ENCODE measurements around the gene MIR17HG. TPM values are rescaled to one million over a fixed set of nuclear protein-coding genes. Genes with fewer than 3 reads are reported as not detected.

Gene MIR17HG
- total and polyA plus RNA-seq, 2 donors from 2014 or later: 1.2 to 5.7 TPM

DNA sequence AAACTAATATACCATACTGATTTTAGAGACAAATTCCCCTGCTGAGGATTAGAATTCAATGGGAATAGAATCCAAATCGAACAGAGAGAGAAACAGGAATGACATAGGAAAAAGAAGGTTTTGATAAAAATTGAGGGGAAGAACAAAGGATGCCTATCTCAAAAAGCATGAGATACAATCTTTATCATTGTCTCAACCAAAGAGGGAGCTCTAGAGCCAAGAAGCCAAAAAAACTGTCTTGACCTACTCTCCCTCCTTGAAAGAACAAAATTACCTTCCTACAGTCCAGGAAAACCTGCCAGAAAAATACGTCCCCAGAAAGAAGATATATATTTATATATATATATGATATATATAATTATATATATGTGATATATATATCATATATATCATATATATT lies 39.2 kb upstream of the MIR17HG start:
- DNase-seq (no peak), FAIRE-seq (no peak)
- Histone ChIP-seq H3K27me3 (ENCODE audit: control insufficient read depth, insufficient read depth, low read length) (no peaks in the 10 kb centered on the region), H3K9me3 (ENCODE audit: control insufficient read depth in 2 of 3, insufficient read depth in 1 of 3, low read length in 3 of 3) (no peaks in the 10 kb centered on the region), H3K4me3 (ENCODE audit: low read length in 3 of 3) (no peak overlapping the region), H3K9ac (ENCODE audit: low read length in 3 of 3) (no peak overlapping the region), H3K4me1 (ENCODE audit: control insufficient read depth in 2 of 3, insufficient read depth in 2 of 3, low read depth in 1 of 3, low read length in 3 of 3) (no peaks in the 10 kb centered on the region), H3K27ac (ENCODE audit: low read depth in 2 of 2, low read length in 2 of 2) (no peak overlapping the region), H3K36me3 (ENCODE audit: control insufficient read depth in 2 of 3, insufficient read depth in 3 of 3, low read length in 3 of 3) (no peaks in the 10 kb centered on the region)
- intact Hi-C loops (cut with DNase I): no loop called here
- TF ChIP-seq, protein P1, sequence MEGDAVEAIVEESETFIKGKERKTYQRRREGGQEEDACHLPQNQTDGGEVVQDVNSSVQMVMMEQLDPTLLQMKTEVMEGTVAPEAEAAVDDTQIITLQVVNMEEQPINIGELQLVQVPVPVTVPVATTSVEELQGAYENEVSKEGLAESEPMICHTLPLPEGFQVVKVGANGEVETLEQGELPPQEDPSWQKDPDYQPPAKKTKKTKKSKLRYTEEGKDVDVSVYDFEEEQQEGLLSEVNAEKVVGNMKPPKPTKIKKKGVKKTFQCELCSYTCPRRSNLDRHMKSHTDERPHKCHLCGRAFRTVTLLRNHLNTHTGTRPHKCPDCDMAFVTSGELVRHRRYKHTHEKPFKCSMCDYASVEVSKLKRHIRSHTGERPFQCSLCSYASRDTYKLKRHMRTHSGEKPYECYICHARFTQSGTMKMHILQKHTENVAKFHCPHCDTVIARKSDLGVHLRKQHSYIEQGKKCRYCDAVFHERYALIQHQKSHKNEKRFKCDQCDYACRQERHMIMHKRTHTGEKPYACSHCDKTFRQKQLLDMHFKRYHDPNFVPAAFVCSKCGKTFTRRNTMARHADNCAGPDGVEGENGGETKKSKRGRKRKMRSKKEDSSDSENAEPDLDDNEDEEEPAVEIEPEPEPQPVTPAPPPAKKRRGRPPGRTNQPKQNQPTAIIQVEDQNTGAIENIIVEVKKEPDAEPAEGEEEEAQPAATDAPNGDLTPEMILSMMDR (IDR thresholded peaks at IDR 0.05; ENCODE audit: borderline replicate concordance, extremely low read depth, insufficient read depth): no peak

DNA sequence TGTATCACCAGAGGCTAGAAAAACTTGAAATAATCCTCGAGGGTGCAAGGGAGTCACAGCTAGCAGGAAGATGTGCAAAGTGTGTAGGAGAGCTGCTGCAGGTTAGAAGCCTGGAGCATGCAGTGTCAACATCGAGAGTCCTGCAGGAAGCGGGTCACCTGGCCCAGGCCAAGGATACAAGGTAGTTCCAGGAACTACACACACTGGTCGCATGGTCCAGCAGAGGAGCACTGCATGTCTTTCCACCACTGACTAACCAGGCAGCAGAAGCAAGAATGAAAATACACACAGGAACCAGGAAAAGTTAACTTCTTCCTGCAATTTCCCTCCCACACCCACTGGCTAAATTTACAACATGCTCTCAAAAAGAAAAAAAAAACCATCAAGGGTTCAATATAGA lies 36.0 kb upstream of the MIR17HG start:
- FAIRE-seq: no peak
- intact Hi-C loops (cut with DNase I): no loop called here
- no peaks in the 10 kb centered on the region for H3K27me3 ChIP-seq (ENCODE audit: control insufficient read depth, insufficient read depth, low read length)

DNA sequence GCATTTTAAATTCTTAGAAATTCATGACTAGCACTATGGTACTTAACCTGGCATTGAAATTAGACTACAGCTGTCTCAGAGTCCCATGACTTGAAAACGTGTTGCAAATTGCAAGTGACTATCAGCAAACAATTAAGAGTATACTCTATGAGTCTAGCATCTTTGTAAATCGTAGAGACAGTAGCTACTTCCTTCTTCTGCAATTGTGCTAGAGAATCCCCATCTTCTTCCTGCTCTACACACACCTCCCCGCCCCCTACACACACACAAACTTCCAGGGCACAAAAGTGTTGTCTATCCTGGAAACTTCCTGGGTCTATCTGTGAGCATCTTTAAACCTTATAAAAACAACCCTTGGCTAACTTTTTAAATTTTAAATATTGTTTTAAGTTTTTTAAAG lies 35.2 kb upstream of the MIR17HG start:
- no peak overlapping the region for H3K4me3 ChIP-seq (ENCODE audit: low read length in 3 of 3)
- H3K9me3 ChIP-seq (ENCODE audit: control insufficient read depth in 2 of 3, insufficient read depth in 1 of 3, low read length in 3 of 3): no peaks in the 10 kb centered on the region
- intact Hi-C loops (cut with DNase I): no loop called here
- no peaks in the 10 kb centered on the region for H3K36me3 ChIP-seq (ENCODE audit: control insufficient read depth in 2 of 3, insufficient read depth in 3 of 3, low read length in 3 of 3)
- no peaks in the 10 kb centered on the region for H3K27me3 ChIP-seq (ENCODE audit: control insufficient read depth, insufficient read depth, low read length)
- TF ChIP-seq, protein P1 (IDR thresholded peaks at IDR 0.05; ENCODE audit: borderline replicate concordance, extremely low read depth, insufficient read depth): no peak
- FAIRE-seq: no peak
- no peak overlapping the region for H3K9ac ChIP-seq (ENCODE audit: low read length in 3 of 3)
- DNase-seq: no peak
- H3K4me1 ChIP-seq (ENCODE audit: control insufficient read depth in 2 of 3, insufficient read depth in 2 of 3, low read depth in 1 of 3, low read length in 3 of 3): no peaks in the 10 kb centered on the region
- H3K27ac ChIP-seq (ENCODE audit: low read depth in 2 of 2, low read length in 2 of 2): no peak overlapping the region

More for the DNA sequence above, 36.0 kb upstream of the MIR17HG start:
- no peak overlapping the region for H3K4me3 ChIP-seq (ENCODE audit: low read length in 3 of 3)
- TF ChIP-seq, protein P1 (IDR thresholded peaks at IDR 0.05; ENCODE audit: borderline replicate concordance, extremely low read depth, insufficient read depth): no peak
- peak in 1 of 5 donors; percentile 66 for DNase-seq
- H3K9ac ChIP-seq (ENCODE audit: low read length in 3 of 3): no peak overlapping the region
- no peaks in the 10 kb centered on the region for H3K4me1 ChIP-seq (ENCODE audit: control insufficient read depth in 2 of 3, insufficient read depth in 2 of 3, low read depth in 1 of 3, low read length in 3 of 3)
- H3K36me3 ChIP-seq (ENCODE audit: control insufficient read depth in 2 of 3, insufficient read depth in 3 of 3, low read length in 3 of 3): no peaks in the 10 kb centered on the region
- H3K27ac ChIP-seq (ENCODE audit: low read depth in 2 of 2, low read length in 2 of 2): no peak overlapping the region
- no peaks in the 10 kb centered on the region for H3K9me3 ChIP-seq (ENCODE audit: control insufficient read depth in 2 of 3, insufficient read depth in 1 of 3, low read length in 3 of 3)

DNA sequence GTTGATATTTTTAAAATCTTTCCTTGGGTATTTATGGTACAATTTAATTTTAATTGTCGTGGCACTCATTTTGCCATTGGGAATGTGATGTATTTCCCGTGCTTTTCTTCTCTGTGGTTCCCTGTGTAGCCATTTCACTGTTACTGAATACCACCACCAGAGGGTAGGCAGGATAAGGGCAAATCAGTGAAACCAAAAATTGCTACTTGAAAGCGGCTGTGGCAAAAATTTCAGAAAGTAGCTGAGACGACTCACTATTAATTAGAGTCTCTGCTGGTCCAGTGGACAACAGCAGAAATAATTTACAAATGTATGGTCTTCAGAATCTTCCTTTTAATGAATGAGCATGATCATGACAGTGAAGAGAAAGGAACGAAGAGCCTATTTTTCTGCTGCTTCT lies 34.4 kb upstream of the MIR17HG start:
- Histone ChIP-seq H3K9me3 (ENCODE audit: control insufficient read depth in 2 of 3, insufficient read depth in 1 of 3, low read length in 3 of 3) (no peaks in the 10 kb centered on the region), H3K4me3 (ENCODE audit: low read length in 3 of 3) (no peak overlapping the region), H3K36me3 (ENCODE audit: control insufficient read depth in 2 of 3, insufficient read depth in 3 of 3, low read length in 3 of 3) (no peaks in the 10 kb centered on the region), H3K9ac (ENCODE audit: low read length in 3 of 3) (no peak overlapping the region), H3K4me1 (ENCODE audit: control insufficient read depth in 2 of 3, insufficient read depth in 2 of 3, low read depth in 1 of 3, low read length in 3 of 3) (no peaks in the 10 kb centered on the region), H3K27ac (ENCODE audit: low read depth in 2 of 2, low read length in 2 of 2) (no peak overlapping the region), H3K27me3 (ENCODE audit: control insufficient read depth, insufficient read depth, low read length) (no peaks in the 10 kb centered on the region)
- FAIRE-seq: no peak
- TF ChIP-seq, protein P1 (IDR thresholded peaks at IDR 0.05; ENCODE audit: borderline replicate concordance, extremely low read depth, insufficient read depth): peak; percentile 18
- DNase-seq: peak in 2 of 5 donors; percentile 26 to 46
- intact Hi-C loops (cut with DNase I): no loop called here
